H9 (cell line): ENCODE measurements around the gene IL18BP. TPM values are rescaled to one million over a fixed set of nuclear protein-coding genes. Genes with fewer than 3 reads are reported as not detected.

Experiments used
- DNase-seq: peaks from one replicate; pipeline ENCODE4 v3.0.0-alpha.2; 2017
- H2AFZ ChIP-seq: one replicate; pipeline ENCODE4 v1.6.1; 2013; ENCODE audit warnings: mild to moderate bottlenecking, low read length, control low read depth, moderate library complexity
- H2AK5ac ChIP-seq: 2 replicates; pipeline ENCODE4 v1.6.1; 2013; ENCODE audit warnings: low read length, control low read depth, mixed read lengths; ENCODE audit not compliant: insufficient read length
- H2BK120ac ChIP-seq: one replicate; pipeline ENCODE4 v1.6.1; 2013; ENCODE audit warnings: low read depth, mild to moderate bottlenecking, low read length, control low read depth, inconsistent platforms; ENCODE audit not compliant: poor library complexity, severe bottlenecking
- H2BK12ac ChIP-seq: 2 replicates; pipeline ENCODE4 v1.6.1; 2013; ENCODE audit warnings: low read length, control low read depth, mixed read lengths, low read depth; ENCODE audit not compliant: insufficient read length
- H2BK15ac ChIP-seq: 2 replicates; pipeline ENCODE4 v1.6.1; 2013; ENCODE audit warnings: low read depth, low read length, control low read depth
- H2BK20ac ChIP-seq: one replicate; pipeline ENCODE4 v1.6.1; 2013; ENCODE audit warnings: low read depth, mild to moderate bottlenecking, low read length, control low read depth, inconsistent platforms; ENCODE audit not compliant: poor library complexity, severe bottlenecking
- H2BK5ac ChIP-seq: 2 replicates; pipeline ENCODE4 v1.6.1; 2013; ENCODE audit warnings: low read length, control low read depth, mixed read lengths; ENCODE audit not compliant: insufficient read length
- H3K14ac ChIP-seq: 2 replicates; pipeline ENCODE4 v1.6.1; 2013; ENCODE audit warnings: low read length, control low read depth; ENCODE audit not compliant: insufficient read depth
- H3K18ac ChIP-seq: 2 replicates; pipeline ENCODE4 v1.6.1; 2013; ENCODE audit warnings: low read depth, mild to moderate bottlenecking, mixed read lengths, low read length, control low read depth; ENCODE audit not compliant: insufficient read length
- H3K23ac ChIP-seq: 2 replicates; pipeline ENCODE4 v1.6.1; 2013; ENCODE audit warnings: low read length, control low read depth, mixed read lengths, low read depth; ENCODE audit not compliant: insufficient read length
- H3K23me2 ChIP-seq: 2 replicates; pipeline ENCODE4 v1.6.1; 2013; ENCODE audit warnings: low read depth, mild to moderate bottlenecking, mixed read lengths, low read length, control low read depth; ENCODE audit not compliant: insufficient read length, poor library complexity, severe bottlenecking
- H3K27ac ChIP-seq: 2 replicates; pipeline ENCODE4 v1.5.1; 2013; ENCODE audit warnings: low read length, control low read depth, mixed read lengths, low read depth; ENCODE audit not compliant: insufficient read length
- H3K27me3 ChIP-seq: 2 replicates; pipeline ENCODE4 v1.6.1; 2013; ENCODE audit warnings: low read length, control low read depth, inconsistent platforms; ENCODE audit not compliant: insufficient read depth
- H3K4ac ChIP-seq: 2 replicates; pipeline ENCODE4 v1.6.1; 2013; ENCODE audit warnings: low read depth, mild to moderate bottlenecking, control low read depth, inconsistent platforms, low read length, moderate library complexity
- H3K4me1 ChIP-seq: 2 replicates; pipeline ENCODE4 v1.6.1; 2013; ENCODE audit warnings: low read length, control low read depth, inconsistent platforms; ENCODE audit not compliant: insufficient read depth
- H3K4me2 ChIP-seq: 2 replicates; pipeline ENCODE4 v1.6.1; 2013; ENCODE audit warnings: low read length, control low read depth, mixed read lengths; ENCODE audit not compliant: insufficient read length, insufficient read depth
- H3K56ac ChIP-seq: 2 replicates; pipeline ENCODE4 v1.6.1; 2013; ENCODE audit warnings: low read depth, mild to moderate bottlenecking, mixed read lengths, low read length, control low read depth; ENCODE audit not compliant: insufficient read length
- H3K79me1 ChIP-seq: 2 replicates; pipeline ENCODE4 v1.6.1; 2013; ENCODE audit warnings: low read depth, mild to moderate bottlenecking, moderate library complexity, low read length, control low read depth, inconsistent platforms; ENCODE audit not compliant: insufficient read depth, poor library complexity, severe bottlenecking
- H3K79me2 ChIP-seq: 2 replicates; pipeline ENCODE4 v1.6.1; 2013; ENCODE audit warnings: low read length, control low read depth, inconsistent platforms; ENCODE audit not compliant: insufficient read depth
- H3K9ac ChIP-seq: 2 replicates; pipeline ENCODE4 v1.6.1; 2013; ENCODE audit warnings: low read length, control low read depth, mixed read lengths; ENCODE audit not compliant: insufficient read length; ENCODE audit errors: extremely low read depth
- H3K9me3 ChIP-seq: one replicate; pipeline ENCODE4 v1.6.1; 2013; ENCODE audit warnings: low read depth, low read length, inconsistent platforms; ENCODE audit not compliant: control insufficient read depth
- H3T11ph ChIP-seq: one replicate; pipeline ENCODE4 v1.6.1; 2013; ENCODE audit warnings: mild to moderate bottlenecking, low read length, control low read depth, inconsistent platforms
- H4K20me1 ChIP-seq: one replicate; pipeline ENCODE4 v1.6.1; 2013; ENCODE audit not compliant: control insufficient read depth, insufficient read length, insufficient read depth
- H4K5ac ChIP-seq: 2 replicates; pipeline ENCODE4 v1.6.1; 2013; ENCODE audit warnings: low read depth, mild to moderate bottlenecking, mixed read lengths, low read length, control low read depth; ENCODE audit not compliant: insufficient read length
- H4K8ac ChIP-seq: replicated peaks from 2 replicates; pipeline ENCODE4 v1.6.1; 2013; ENCODE audit warnings: low read length, control low read depth, mixed read lengths, low read depth; ENCODE audit not compliant: insufficient read length
- H4K91ac ChIP-seq: 2 replicates; pipeline ENCODE4 v1.6.1; 2013; ENCODE audit warnings: low read depth, mild to moderate bottlenecking, moderate library complexity, mixed read lengths, low read length, control low read depth; ENCODE audit not compliant: insufficient read length
- H3K27ac Mint-ChIP-seq, 3 experiments: 2 replicates in 2 of 3; 3 replicates in 1 of 3; pipeline ENCODE4 v1.8.0; 2020 to 2021; ENCODE audit warnings: mixed read lengths in 3 of 3, mild to moderate bottlenecking in 1 of 3, moderate library complexity in 1 of 3
- H3K27me3 Mint-ChIP-seq: 2 replicates; pipeline ENCODE4 v1.8.0; 2021; ENCODE audit warnings: low read depth, mild to moderate bottlenecking, moderate library complexity, mixed read lengths
- H3K36me3 Mint-ChIP-seq, 3 experiments: 2 replicates in 2 of 3; 3 replicates in 1 of 3; pipeline ENCODE4 v1.8.0; 2020 to 2021; ENCODE audit warnings: low read depth in 3 of 3, mixed read lengths in 3 of 3; ENCODE audit not compliant: insufficient read depth in 1 of 3
- H3K4me1 Mint-ChIP-seq, 2 experiments: 2 replicates each; pipeline ENCODE4 v1.8.0; 2020; ENCODE audit warnings: mixed read lengths in 2 of 2
- H3K4me3 Mint-ChIP-seq, 2 experiments: 2 replicates in 1 of 2; 3 replicates in 1 of 2; pipeline ENCODE4 v1.8.0; 2020 to 2021; ENCODE audit warnings: mild to moderate bottlenecking in 2 of 2, mixed read lengths in 2 of 2, moderate library complexity in 1 of 2
- H3K9me3 Mint-ChIP-seq, 2 experiments: 2 replicates in 1 of 2; 3 replicates in 1 of 2; pipeline ENCODE4 v1.8.0; 2020; ENCODE audit warnings: mild to moderate bottlenecking in 2 of 2, mixed read lengths in 2 of 2, moderate library complexity in 1 of 2
- CTCF ChIP-seq: fragments of 200-600 bp; sonication (generic); conservative IDR thresholded peaks from 3 replicates; pipeline ENCODE4 v1.8.0; 2021; ENCODE audit warnings: antibody characterized with exemption, mild to moderate bottlenecking
- WGBS: extraction: QIAGEN DNeasy Blood & Tissue Kit; methylation state at CpG from one replicate; pipeline ENCODE4 v1.1.7; 2013; ENCODE audit warnings: missing lambda C conversion rate, low lambda C conversion rate, mixed read lengths; ENCODE audit not compliant: insufficient read length; ENCODE audit errors: extremely low coverage; 5-methylcytosine and 5-hydroxymethylcytosine counted together
- total RNA-seq: library from RNA; stranded (reverse); gene quantifications from 2 replicates; pipeline ENCODE4 v1.2.1, GENCODE V29; 2021

Gene IL18BP
- total RNA-seq, 1 experiment from 2014 or later: 10.2 TPM

DNA sequence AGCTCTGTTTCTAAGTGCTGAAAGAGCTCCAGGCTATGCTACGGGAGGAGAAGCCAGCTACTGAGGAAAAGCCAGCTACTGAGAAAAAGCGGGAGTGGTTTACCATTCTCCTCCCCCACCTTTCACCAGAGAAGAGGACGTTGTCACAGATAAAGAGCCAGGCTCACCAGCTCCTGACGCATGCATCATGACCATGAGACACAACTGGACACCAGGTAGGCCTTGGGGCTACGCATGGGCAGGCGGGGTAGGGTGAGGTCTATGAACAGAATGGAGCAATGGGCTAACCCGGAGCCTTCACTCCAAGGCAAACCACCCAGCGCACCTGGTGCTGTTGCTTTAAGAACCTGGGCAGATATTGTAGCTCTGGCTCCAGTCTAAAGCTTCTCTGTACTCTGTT, 1.1 kb downstream of the IL18BP start:
- Histone ChIP-seq H3K56ac (no peak overlapping the region), H3K9ac (no peak overlapping the region), H3K27ac (no peak overlapping the region), H3K9me3 (no peaks in the 10 kb centered on the region), H3K18ac (no peak overlapping the region), H4K91ac (no peak overlapping the region), H3T11ph (no peak overlapping the region), H3K79me2 (no peaks in the 10 kb centered on the region), H2BK5ac (no peak overlapping the region), H3K4me1 (no peaks in the 10 kb centered on the region), H4K8ac (no peak overlapping the region), H3K4me2 (no peak overlapping the region), H3K14ac (no peak overlapping the region), H3K79me1 (no peaks in the 10 kb centered on the region), H2BK20ac (no peak overlapping the region), H3K4ac (no peak overlapping the region), H2AK5ac (no peak overlapping the region), H4K20me1 (peaks cover 2% of the 10 kb centered on the region), H3K23me2 (no peaks in the 10 kb centered on the region), H3K27me3 (no peaks in the 10 kb centered on the region), H2BK15ac (no peak overlapping the region), H2BK120ac (no peak overlapping the region), H3K23ac (no peak overlapping the region), H4K5ac (no peak overlapping the region), H2AFZ (no peak overlapping the region), H2BK12ac (no peak overlapping the region)
- H3K4me1 Mint-ChIP-seq: peaks cover 0 to 7% of the 10 kb centered on the region in 2 experiments; a peak in 1 of 4 replicates
- no peak for TF ChIP-seq CTCF
- DNase-seq: no peak
- peak overlapping the region in 2 of 3 experiments; percentile 72 to 73; a peak in 2 of 7 replicates for H3K27ac Mint-ChIP-seq
- H3K4me3 Mint-ChIP-seq: no peak overlapping the region
- H3K27me3 Mint-ChIP-seq: peaks cover 6% of the 10 kb centered on the region; the same call in 1 of the 2 replicates
- no CpG with 5 or more reads among the region's 8 CpGs for WGBS
- H3K36me3 Mint-ChIP-seq: peaks cover 25 to 52% (median 34%) of the 10 kb centered on the region in 3 experiments; a peak in 6 of 7 replicates
- no peaks in the 10 kb centered on the region for H3K9me3 Mint-ChIP-seq
